Adrenal gland (tissue), 12 donors: ENCODE results near the gene TAGLN. TPM values are rescaled to one million over a fixed set of nuclear protein-coding genes. Genes with fewer than 3 reads are reported as not detected.

ENCODE experiments used
- DNase-seq, 7 donors: peaks; one replicate each; pipeline ENCODE4 v3.0.0-alpha.2; 2019 to 2020
- H3K27ac ChIP-seq, 5 donors: fragments of 200-600 bp; sonication (generic) in 4 of 5; 1 replicate in 3 of 5; 2 replicates in 2 of 5; pipeline versions ENCODE4 v1.5.1 to v1.8.0; 2016 to 2020; ENCODE audit warnings: mild to moderate bottlenecking in 1 of 5
- H3K27me3 ChIP-seq: fragments of 200-600 bp; 2 replicates; pipeline ENCODE4 v1.8.0; 2021
- H3K36me3 ChIP-seq, 2 donors: fragments of 200-600 bp; replicated peaks in 1 of 2; 1 replicate in 1 of 2; 2 replicates in 1 of 2; pipeline versions ENCODE4 v1.5.1 to v1.8.0; 2018 to 2022
- H3K4me1 ChIP-seq, 2 donors: fragments of 200-600 bp; replicated peaks in 1 of 2; 1 replicate in 1 of 2; 2 replicates in 1 of 2; pipeline versions ENCODE4 v1.5.1 to v1.8.0; 2018 to 2021
- H3K4me3 ChIP-seq, 4 donors: fragments of 200-600 bp; sonication (generic) in 3 of 4; one replicate each; pipeline ENCODE4 v1.5.1; 2016 to 2018
- H3K9me3 ChIP-seq, 3 donors: fragments of 200-600 bp; sonication (generic) in 1 of 3; replicated peaks in 1 of 3; 1 replicate in 2 of 3; 2 replicates in 1 of 3; pipeline versions ENCODE4 v1.5.1 to v1.8.0; 2016 to 2021
- CTCF ChIP-seq, 6 experiments: fragments of 450-650 bp in 4 of 6; fragments of 200-600 bp in 2 of 6; sonication (generic) in 1 of 6; IDR thresholded peaks; 1 replicate in 5 of 6; 2 replicates in 1 of 6; pipeline versions ENCODE4 v1.5.1 to v1.8.0; 2016 to 2021; ENCODE audit warnings: antibody characterized with exemption in 6 of 6, mild to moderate bottlenecking in 2 of 6, moderate library complexity in 1 of 6
- POLR2A ChIP-seq, 2 donors: fragments of 450-650 bp; IDR thresholded peaks; one replicate each; pipeline ENCODE4 v1.6.1; 2017; ENCODE audit warnings: antibody characterized with exemption in 2 of 2, mild to moderate bottlenecking in 2 of 2, moderate library complexity in 1 of 2
- WGBS, 4 donors: extraction: QIAGEN DNeasy Blood & Tissue Kit in 2 of 4; methylation state at CpG; one replicate each; pipeline versions ENCODE4 v1.1.5 to v1.1.7; 2013 to 2017; 5-methylcytosine and 5-hydroxymethylcytosine counted together
- intact Hi-C, 2 donors: fragments of 100-400 bp; cut with DNase I; formaldehyde crosslinking; loops; one replicate each; pipeline versions ENCODE4 v1.14.1 to v1.15.0; 2022 to 2023
- polyA plus RNA-seq, 3 donors: library from polyadenylated mRNA; stranded (reverse); fragments of 200-250 nt in 2 of 3; fragments of 350-450 nt in 1 of 3; fragmentation: Illumina TruSeq in 1 of 3; extraction: RNeasy Lipid Tissue Mini Kit (QIAGEN cat#74804) in 1 of 3; gene quantifications; one replicate each; pipeline ENCODE4 v1.2.3, GENCODE V29; 2013 to 2014
- total RNA-seq, 9 donors: library from RNA; depleted of rRNA in 4 of 9; stranded (reverse); fragments of >200 nt in 4 of 9; fragments of 120-200 nt in 1 of 9; fragmentation: NEBNext Ultra II Directional in 1 of 9; extraction: Animal tissue kit (Norgen Biotek cat#: 25700) in 1 of 9; gene quantifications; one replicate each; pipeline versions ENCODE4 v1.1.0 to v1.2.4, GENCODE V29; 2013 to 2023
- donor health status: healthy with polysubstance abuse.
- donor health status: Bipolar disorder and iron deficiency.
- donor health status: DM: yes; HTN: yes; CAD: no.
- donor health status: DM: no; HTN: no; CAD: no.
- donor health status: DM: no; HTN: no; CAD: no.
- donor health status: DM: yes; HTN: yes; CAD: no.

The TAGLN gene
- total and polyA plus RNA-seq, 12 donors: 37.1 to 1,290 (median 739) TPM

DNA sequence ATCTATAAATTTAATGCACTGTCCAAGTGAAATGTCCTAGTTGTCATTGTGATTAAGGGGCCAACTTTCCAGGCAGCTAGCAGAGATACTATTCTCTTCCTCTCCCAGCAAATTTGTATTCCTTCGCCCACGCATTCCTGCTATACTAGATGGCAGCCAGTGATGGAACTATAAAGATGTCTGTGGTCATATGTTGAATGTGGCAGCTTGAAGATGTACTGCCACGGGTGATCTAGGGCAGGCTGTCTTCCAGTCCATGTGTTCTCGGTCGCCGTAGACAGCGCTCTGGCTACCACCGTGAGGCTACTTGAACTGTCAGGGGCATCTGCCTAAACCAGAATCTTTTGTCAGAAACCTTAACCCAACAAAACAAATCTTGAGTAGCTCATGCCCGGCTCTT, 29.0 kb upstream of the TAGLN start:
- Histone ChIP-seq H3K36me3 (peaks cover 0 to 56% of the 10 kb centered on the region in 2 donors), H3K4me3 (no peak overlapping the region), H3K27me3 (no peaks in the 10 kb centered on the region), H3K9me3 (no peaks in the 10 kb centered on the region), H3K4me1 (peaks cover 0 to 30% of the 10 kb centered on the region in 2 donors), H3K27ac (no peak overlapping the region)
- intact Hi-C loops: no loop called here
- DNase-seq: peak in 1 of 7 donors; percentile 54
- no peak for TF ChIP-seq CTCF (IDR thresholded peaks at IDR 0.05)
- no peak for TF ChIP-seq POLR2A (IDR thresholded peaks at IDR 0.05)
- WGBS, 4 donors: 81 to 85% (median 83%) methylated on average over 9 of the region's 9 CpGs

DNA sequence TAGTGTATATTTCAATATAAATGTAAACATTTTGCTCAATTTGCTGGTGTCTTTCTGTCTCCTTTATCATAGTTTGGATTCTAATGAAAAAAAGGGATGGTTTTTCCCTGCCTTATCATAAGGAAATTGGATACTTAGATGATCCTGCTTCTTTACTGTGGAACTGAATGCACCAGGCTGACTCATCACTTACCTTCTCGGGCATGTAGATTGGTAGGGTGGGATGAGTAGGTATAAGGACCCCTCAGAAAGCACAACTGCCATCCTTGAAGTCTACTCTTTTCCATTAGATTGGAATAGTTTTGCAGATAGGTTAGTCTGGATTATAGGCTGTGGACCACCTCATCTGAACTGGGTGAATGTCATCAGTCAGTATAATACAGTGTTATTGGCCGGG, 28.2 kb upstream of the TAGLN start:
- peak overlapping the region in 2 of 5 donors; percentile 54 to 72 for H3K27ac ChIP-seq

GRCh38 chr11:117171404-117172061, 27.6 kb upstream of the TAGLN start:
- Histone ChIP-seq H3K4me1 (peaks cover 0 to 30% of the 10 kb centered on the region in 2 donors), H3K27me3 (no peaks in the 10 kb centered on the region), H3K9me3 (no peaks in the 10 kb centered on the region), H3K36me3 (peaks cover 0 to 44% of the 10 kb centered on the region in 2 donors), H3K4me3 (no peak overlapping the region), H3K27ac (peak overlapping the region in 3 of 5 donors; percentile 6 to 72 (median 54))
- no peak for TF ChIP-seq POLR2A (IDR thresholded peaks at IDR 0.05)
- TF ChIP-seq CTCF (IDR thresholded peaks at IDR 0.05): no peak
- DNase-seq: peak in 3 of 7 donors; percentile 26 to 57 (median 39)
- intact Hi-C loops: no loop called here
- WGBS, 4 donors: 40 to 54% (median 49%) methylated on average over 14 of the region's 14 CpGs

More for the DNA sequence above, 28.2 kb upstream of the TAGLN start:
- WGBS, 4 donors: 82 to 90% (median 85%) methylated on average over 2 of the region's 2 CpGs
- intact Hi-C loops: no loop called here
- Histone ChIP-seq H3K4me1 (peaks cover 0 to 30% of the 10 kb centered on the region in 2 donors), H3K9me3 (no peaks in the 10 kb centered on the region), H3K27me3 (no peaks in the 10 kb centered on the region), H3K4me3 (no peak overlapping the region), H3K36me3 (peaks cover 0 to 50% of the 10 kb centered on the region in 2 donors)
- DNase-seq: no peak
- TF ChIP-seq CTCF (IDR thresholded peaks at IDR 0.05): no peak
- TF ChIP-seq POLR2A (IDR thresholded peaks at IDR 0.05): no peak

DNA sequence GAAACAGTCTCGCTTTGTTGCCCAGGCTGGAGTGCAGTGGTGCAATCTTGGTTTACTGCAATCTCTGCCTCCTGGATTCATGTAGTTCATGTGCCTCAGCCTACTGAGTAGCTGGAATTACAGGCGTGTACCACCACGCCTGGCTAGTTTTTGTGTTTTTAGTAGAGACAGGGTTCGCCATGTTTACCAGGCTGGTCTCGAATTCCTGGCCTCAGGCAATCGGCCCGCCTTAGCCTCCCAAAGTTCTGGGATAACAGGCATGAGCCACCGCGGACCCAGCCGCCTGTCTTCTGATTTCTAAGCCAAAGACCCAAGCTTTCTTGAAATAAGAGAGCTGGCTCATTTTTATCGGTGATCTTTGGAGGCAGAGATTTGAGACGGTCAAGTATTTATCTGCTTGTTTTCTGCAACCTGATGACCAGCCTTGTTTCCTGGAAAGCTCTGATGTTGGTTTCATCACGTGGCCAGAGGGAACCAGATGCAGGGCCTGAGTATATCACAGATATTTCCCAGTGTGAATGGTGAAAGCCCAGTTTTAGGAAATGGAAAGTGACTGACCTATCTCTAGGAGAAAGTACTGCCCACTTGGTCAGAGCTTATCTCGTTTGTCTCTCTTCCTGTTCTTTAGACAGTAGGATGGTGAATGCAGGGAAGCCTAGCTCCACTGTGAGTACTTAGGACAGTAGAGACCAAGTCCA, 26.3 kb upstream of the TAGLN start:
- no peak for TF ChIP-seq CTCF (IDR thresholded peaks at IDR 0.05)
- TF ChIP-seq POLR2A (IDR thresholded peaks at IDR 0.05): no peak
- H3K36me3 ChIP-seq: peaks cover 0 to 31% of the 10 kb centered on the region in 2 donors

More for the DNA sequence above, 26.3 kb upstream of the TAGLN start:
- Histone ChIP-seq H3K27me3 (no peaks in the 10 kb centered on the region), H3K27ac (peak overlapping the region in 2 of 5 donors; percentile 53 to 54), H3K9me3 (no peaks in the 10 kb centered on the region), H3K4me1 (peaks cover under 1 to 32% of the 10 kb centered on the region in 2 donors), H3K4me3 (no peak overlapping the region)
- peak in 3 of 7 donors; percentile 14 to 56 (median 51) for DNase-seq
- intact Hi-C loops: no loop called here
- WGBS, 4 donors: 76 to 86% (median 78%) methylated on average over 14 of the region's 14 CpGs
